AG04450 (cell line): Measurements from ENCODE around the gene CRTC3. TPM values are rescaled to one million over a fixed set of nuclear protein-coding genes. Genes with fewer than 3 reads are reported as not detected.

Source experiments
- CTCF ChIA-PET: fragments of 300-600, 350-600 bp; formaldehyde crosslinking; extraction: SDS; loops from one replicate; lab custom pipeline; 2022; ENCODE audit warnings: antibody characterized with exemption, inconsistent platforms; lab: Charles Lee
- POLR2A ChIA-PET: fragments of 350-600 bp; formaldehyde crosslinking; extraction: SDS; loops from one replicate; lab custom pipeline; 2021; ENCODE audit warnings: antibody characterized with exemption, inconsistent platforms; lab: Yijun Ruan, JAX
- DNase-seq: peaks from one replicate; pipeline ENCODE4 v3.0.0-alpha.2; 2011; ENCODE audit warnings: low read depth, low spot score
- H3K27ac ChIP-seq: one replicate; pipeline ENCODE4 v1.5.1; 2012; ENCODE audit warnings: low read depth, low read length, control low read depth
- H3K27me3 ChIP-seq: one replicate; pipeline ENCODE4 v1.6.0; 2012; ENCODE audit warnings: low read length; ENCODE audit not compliant: control insufficient read depth, insufficient read depth
- H3K4me3 ChIP-seq: 2 replicates; pipeline ENCODE4 v1.5.1; 2011; ENCODE audit warnings: mild to moderate bottlenecking, low read depth, low read length, control low read depth
- H3K9me3 ChIP-seq: 2 replicates; pipeline ENCODE4 v1.5.1; 2012; ENCODE audit warnings: low read length; ENCODE audit not compliant: control insufficient read depth, insufficient read depth
- CTCF ChIP-seq: IDR thresholded peaks from 2 replicates; pipeline ENCODE4 v1.5.1; 2011; ENCODE audit warnings: low read depth, low read length, control low read depth, inconsistent platforms
- polyA plus RNA-seq: library from polyadenylated mRNA; depleted of rRNA; stranded (reverse); fragments of >200 nt; gene quantifications from 2 replicates; pipeline ENCODE4 v1.2.3, GENCODE V29; 2011

Gene CRTC3
- polyA plus RNA-seq, 1 experiment = 23.1 TPM

- Histone ChIP-seq H3K27ac (no peak overlapping the region), H3K4me3 (no peak overlapping the region), H3K9me3 (peaks cover 2% of the 10 kb centered on the region; the same call in 1 of the 2 replicates), H3K27me3 (no peaks in the 10 kb centered on the region)
- no peak for DNase-seq
- TF ChIP-seq CTCF = no peak
- CTCF ChIA-PET = interaction anchor here (0.6 kb wide), 1 partner anchor 353 kb away, joined by 4 read pairs; no protein-coding TSS in a partner anchor
- POLR2A ChIA-PET = no interaction called here
These were observed 116.3 kb downstream of the CRTC3 start for GRCh38 chr15:90645873-90646575.

GRCh38 chr15:90646662-90647305 is 117.1 kb downstream of the CRTC3 start:
- H3K27ac ChIP-seq = no peak overlapping the region
- no peaks in the 10 kb centered on the region for H3K27me3 ChIP-seq
- no peak overlapping the region for H3K4me3 ChIP-seq
- no peak for TF ChIP-seq CTCF
- CTCF ChIA-PET = no interaction called here
- POLR2A ChIA-PET = no interaction called here
- H3K9me3 ChIP-seq = peaks cover 8% of the 10 kb centered on the region
- no peak for DNase-seq

- H3K9me3 ChIP-seq = peaks cover 8% of the 10 kb centered on the region
- ChIA-PET CTCF (interaction anchor here (0.6 to 7.1 kb wide), 30 partner anchors 8 to 286 kb away, joined by 3 to 139 read pairs (median 4); partner anchors contain the start of genes FES, FURIN, HDDC3 and MAN2A2), POLR2A (interaction anchor here (0.6 to 0.9 kb wide), 2 partner anchors 236 to 238 kb away, joined by 3 to 5 read pairs; partner anchors contain the start of gene FES)
- no peak for DNase-seq
- no peaks in the 10 kb centered on the region for H3K27me3 ChIP-seq
- no peak overlapping the region for H3K4me3 ChIP-seq
- H3K27ac ChIP-seq = no peak overlapping the region
- TF ChIP-seq CTCF = no peak
These were observed 117.6 kb downstream of the CRTC3 start for GRCh38 chr15:90647326-90647725.

GRCh38 chr15:90648137-90649070 is 118.7 kb downstream of the CRTC3 start:
- POLR2A ChIA-PET = interaction anchor here (0.6 to 1.0 kb wide), 4 partner anchors 19 to 237 kb away, joined by 3 to 6 read pairs (median 4); partner anchors contain the start of gene FES
- Histone ChIP-seq H3K27ac (peak overlapping the region; percentile 21), H3K27me3 (no peaks in the 10 kb centered on the region), H3K9me3 (peaks cover 6% of the 10 kb centered on the region), H3K4me3 (no peak overlapping the region)
- CTCF ChIA-PET = interaction anchor here (0.6 to 7.1 kb wide), 34 partner anchors 7 to 523 kb away, joined by 3 to 139 read pairs (median 4); partner anchors contain the start of genes FES, FURIN, HDDC3 and MAN2A2
- peak; percentile 42 for DNase-seq
- TF ChIP-seq CTCF = peak; percentile 88
